NK-92 (cell line): ENCODE measurements around the gene SLC35E1.

Source experiments
- DNase-seq: peaks from one replicate; lab custom pipeline; 2025; ENCODE audit not compliant: unreplicated experiment; lab: John Stamatoyannopoulos, UW

SLC35E1 gene

GRCh38 chr19:16572332-16573211 lies at the start of gene SLC35E1:
Gene SLC35E1, minus strand, starts transcription at chr19:16572415. Its CDS starts 51 bp downstream, at chr19:16572364.
- DNase-seq: no peak

DNA sequence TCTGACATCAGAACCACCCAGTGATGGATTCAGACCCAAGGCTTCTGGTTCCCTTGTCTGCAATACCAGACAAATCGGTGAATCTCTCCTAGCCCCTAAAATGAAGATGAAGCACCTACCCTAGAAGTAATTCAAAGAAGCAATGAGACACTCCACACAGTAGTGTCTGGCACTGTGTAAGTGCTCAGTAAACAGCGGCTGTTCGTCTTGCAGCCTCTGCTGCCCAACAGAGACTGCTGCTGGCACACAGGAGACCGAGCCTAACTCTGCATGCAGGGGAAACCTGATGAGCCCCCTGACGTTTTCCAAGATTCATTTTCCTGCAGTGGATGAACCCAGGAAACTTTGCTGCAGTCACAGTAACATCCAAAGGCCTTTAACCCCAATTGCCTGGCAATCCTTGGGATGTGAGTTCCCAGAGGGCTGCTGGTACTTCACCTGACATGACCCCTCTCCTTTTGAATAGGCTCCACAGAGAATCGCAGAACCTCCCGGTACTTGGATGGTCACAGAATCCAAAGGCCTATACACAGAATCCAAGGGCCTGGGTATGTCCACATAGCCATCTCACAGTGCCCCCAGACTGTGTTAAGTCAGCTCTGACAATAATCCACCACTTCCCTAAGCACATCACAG lies 49.1 kb upstream of the SLC35E1 start:
- no peak for DNase-seq

- no peak for DNase-seq
These were observed 48.4 kb upstream of the SLC35E1 start for GRCh38 chr19:16620584-16620983.

DNA sequence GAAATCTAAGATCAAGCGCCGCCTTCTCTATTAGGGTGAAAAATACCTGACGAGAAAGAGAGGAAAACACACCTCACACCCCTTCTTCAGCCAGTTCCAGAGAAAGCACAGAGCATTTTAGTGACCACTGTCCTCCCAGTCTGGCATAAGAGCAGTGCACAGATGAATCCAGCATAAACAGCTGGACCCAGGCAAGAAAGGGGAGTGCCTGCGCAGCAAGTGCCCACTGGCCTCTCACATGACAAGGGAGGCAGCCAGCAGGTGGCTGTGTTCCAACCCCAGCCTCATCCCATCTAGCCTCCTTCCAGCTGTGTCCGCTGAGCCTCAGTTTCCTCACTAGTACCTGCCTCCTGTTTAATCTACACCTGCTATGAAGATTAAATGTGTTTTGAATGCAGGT lies 47.8 kb upstream of the SLC35E1 start:
- DNase-seq: no peak

GRCh38 chr19:16619457-16619856 lies 47.2 kb upstream of the SLC35E1 start:
- DNase-seq: no peak

DNA sequence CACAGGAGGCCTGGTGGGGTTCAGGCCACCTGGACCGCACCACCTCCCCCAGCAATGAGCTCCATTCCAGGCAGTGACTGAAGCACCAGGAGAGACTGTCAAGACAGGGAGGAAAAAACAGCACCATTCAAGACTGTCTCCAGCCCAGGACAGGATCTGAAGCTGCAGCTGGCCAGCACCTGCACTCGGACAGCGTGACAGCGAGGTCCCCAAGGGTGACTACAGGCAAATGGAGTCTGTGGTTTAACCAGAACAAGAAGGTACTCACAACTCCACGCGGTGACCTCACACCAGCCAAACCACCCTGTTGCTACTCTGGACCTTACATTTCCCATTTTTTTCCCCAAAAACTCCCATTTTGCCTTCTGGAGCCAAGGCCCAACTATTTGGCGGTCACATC lies 46.0 kb upstream of the SLC35E1 start:
- no peak for DNase-seq

GRCh38 chr19:16615808-16616207 lies 43.6 kb upstream of the SLC35E1 start:
- DNase-seq: no peak

DNA sequence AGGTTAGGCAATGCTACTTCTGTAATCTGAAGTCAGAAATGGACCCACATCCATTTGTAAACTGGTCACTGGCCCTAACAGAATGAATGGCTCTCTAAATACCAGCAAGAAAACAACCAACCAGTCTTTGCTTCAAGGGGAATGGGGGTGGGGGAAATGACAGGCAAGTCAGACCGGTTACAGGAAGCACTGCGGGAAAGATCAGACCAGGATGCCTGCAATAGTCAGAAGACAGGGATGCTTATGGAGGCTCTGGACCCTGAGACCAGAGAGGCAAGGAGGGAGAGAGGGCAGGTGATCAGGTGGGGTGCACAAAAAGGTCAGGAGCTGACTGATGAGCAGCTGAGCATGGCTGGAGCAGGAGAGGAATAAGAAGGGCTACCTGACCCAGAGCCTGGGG lies 42.7 kb upstream of the SLC35E1 start:
- DNase-seq: no peak

DNA sequence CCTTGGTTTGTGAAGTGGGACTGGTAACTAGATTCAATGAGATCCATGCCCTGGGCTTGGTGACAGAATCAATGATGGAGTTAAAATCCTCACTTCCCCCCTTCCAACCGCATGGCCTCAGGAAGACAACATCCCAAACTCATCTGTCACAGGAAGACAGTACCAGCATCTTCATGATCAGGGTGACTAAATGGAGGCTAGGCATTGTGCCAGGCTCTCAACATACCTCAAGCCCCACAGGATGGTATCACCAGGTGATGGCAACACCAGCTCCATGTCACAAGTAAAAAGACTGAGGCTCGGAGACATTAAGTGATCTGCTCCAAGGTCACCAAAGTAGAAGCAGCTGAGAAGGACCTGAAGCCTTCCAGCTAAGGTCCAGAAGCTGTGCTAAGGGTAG lies 41.6 kb upstream of the SLC35E1 start:
- DNase-seq: no peak

DNA sequence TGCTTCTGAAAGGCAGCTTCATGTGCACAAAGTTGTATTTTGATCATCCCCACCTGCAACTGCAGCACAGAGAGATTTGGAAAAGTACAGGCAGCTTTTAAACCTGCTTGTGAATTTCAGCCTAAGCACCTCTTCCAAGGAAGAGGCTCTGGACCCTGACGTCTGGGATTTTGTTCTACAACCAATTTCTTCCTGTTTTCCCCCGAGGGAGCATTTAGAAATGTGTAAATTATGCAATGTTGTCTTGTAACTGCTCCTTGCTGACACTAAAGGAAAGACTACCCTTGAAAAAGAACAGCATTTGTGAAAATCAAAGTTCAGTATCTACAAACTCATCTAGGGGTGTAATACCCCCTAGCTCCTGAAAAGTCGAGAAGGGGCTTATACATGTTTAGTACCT lies 40.4 kb upstream of the SLC35E1 start:
- no peak for DNase-seq

GRCh38 chr19:16611121-16611520 lies 38.9 kb upstream of the SLC35E1 start:
- no peak for DNase-seq

DNA sequence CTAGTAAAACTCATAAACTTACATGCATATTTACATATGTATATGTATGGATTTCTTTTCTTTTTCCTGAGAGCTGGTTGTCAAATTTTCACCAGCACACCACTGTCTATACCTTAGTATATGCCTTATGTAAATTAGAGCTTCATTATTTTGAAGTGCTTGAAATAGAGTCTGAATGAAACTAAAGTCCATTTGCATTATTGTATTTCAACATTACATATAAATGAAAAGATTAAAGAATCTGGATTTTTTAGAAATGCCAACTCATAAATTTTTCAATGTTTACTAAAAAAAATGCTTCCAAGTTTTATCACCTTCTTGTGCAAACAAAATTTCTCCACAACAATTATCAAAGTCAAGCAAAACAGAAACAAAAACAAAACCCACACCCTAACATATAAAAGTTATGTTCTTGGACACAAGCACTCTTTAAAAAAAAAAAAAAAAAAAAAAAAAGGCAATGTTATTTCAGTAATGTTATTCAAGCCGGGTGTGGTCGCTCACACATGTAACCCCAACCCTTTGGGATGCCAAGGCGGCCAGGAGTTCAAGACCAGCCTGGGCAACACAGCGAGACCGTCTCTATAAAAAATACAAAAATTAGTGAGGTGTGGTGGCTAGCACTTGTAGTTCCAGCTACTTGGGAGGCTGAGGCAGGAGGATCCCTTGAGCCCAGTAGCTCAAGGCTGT lies 37.4 kb upstream of the SLC35E1 start:
- no peak for DNase-seq

GRCh38 chr19:16608290-16608739 lies 36.1 kb upstream of the SLC35E1 start:
- no peak for DNase-seq

GRCh38 chr19:16607819-16608218 lies 35.6 kb upstream of the SLC35E1 start:
- DNase-seq: no peak

DNA sequence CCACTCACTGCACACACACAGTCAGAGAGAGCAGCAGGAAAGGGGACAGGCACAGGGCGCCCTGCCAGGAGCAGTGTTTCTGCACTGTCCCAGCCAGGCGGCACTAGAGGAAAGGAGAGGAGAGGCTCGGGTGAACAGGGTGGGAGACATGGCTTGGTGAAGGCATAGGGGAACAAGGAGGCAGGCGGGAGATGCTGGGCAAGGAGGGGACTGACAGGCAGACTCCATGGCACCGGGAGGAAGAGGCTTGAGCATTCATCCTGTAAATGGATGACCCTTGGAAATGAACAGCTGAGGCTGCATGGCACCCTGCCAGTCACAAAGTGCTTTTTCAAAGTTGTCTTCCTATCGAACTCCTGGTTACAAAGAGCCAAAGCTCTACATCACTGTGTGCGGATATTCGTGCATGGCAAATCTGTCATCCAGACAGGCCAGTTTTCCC lies 33.4 kb upstream of the SLC35E1 start:
- no peak for DNase-seq

GRCh38 chr19:16605115-16605514 lies 32.9 kb upstream of the SLC35E1 start:
- DNase-seq: no peak

DNA sequence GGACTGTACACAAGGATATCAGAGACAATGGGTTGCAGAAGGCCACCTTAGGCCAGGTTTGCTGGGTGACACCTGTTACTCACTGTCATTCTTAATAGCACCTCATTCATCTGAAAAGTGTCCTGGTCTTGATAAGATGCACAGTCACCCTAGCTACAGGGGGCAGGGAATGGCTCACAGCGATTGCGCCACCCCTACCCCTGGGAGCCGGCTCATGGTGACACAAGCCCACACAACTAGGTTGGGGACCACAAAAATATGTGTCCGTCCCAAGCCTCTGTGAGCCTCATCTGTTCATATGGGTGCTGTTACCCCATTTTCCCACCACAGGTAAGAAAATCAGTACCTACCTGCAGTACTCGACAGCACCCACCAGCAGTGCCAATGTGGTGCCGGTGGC lies 32.4 kb upstream of the SLC35E1 start:
- no peak for DNase-seq

GRCh38 chr19:16603090-16603489 lies 30.9 kb upstream of the SLC35E1 start:
- no peak for DNase-seq

GRCh38 chr19:16601378-16602052 lies 29.3 kb upstream of the SLC35E1 start:
- no peak for DNase-seq

GRCh38 chr19:16600824-16601223 lies 28.6 kb upstream of the SLC35E1 start:
- DNase-seq: no peak

- no peak for DNase-seq
These were observed 27.6 kb upstream of the SLC35E1 start for GRCh38 chr19:16599655-16600346.
